Mammary epithelial cell (primary cell): Measurements from ENCODE around the gene MICALL1.

Source experiments
- CTCF ChIP-seq, 2 donors: IDR thresholded peaks in 1 of 2; conservative IDR thresholded peaks in 1 of 2; 2 replicates each; pipeline ENCODE4 v1.5.1; 2011 to 2012; ENCODE audit warnings: inconsistent platforms in 2 of 2, low read length in 2 of 2, mild to moderate bottlenecking in 2 of 2, control low read depth in 1 of 2, low read depth in 1 of 2; ENCODE audit not compliant: insufficient read depth in 1 of 2; ENCODE audit errors: extremely low read depth in 1 of 2
- EZH2 ChIP-seq: IDR thresholded peaks from 2 replicates; pipeline ENCODE4 v1.6.1; 2012; ENCODE audit warnings: low read length, inconsistent platforms, borderline replicate concordance

GRCh38 chr22:37891926-37892325 is 14.2 kb upstream of the MICALL1 start:
- TF ChIP-seq EZH2 (no peak), CTCF (conservative IDR thresholded peaks at IDR 0.05 in 1 of 2, IDR thresholded peaks at IDR 0.05 in 1 of 2; ENCODE audit: extremely low read depth in 1 of 2, insufficient read depth in 1 of 2, low read depth in 1 of 2, low read length in 2 of 2) (no peak)
